ENCODE measurements around the gene ACADVL. TPM values are rescaled to one million over a fixed set of nuclear protein-coding genes. Genes with fewer than 3 reads are reported as not detected.

The ACADVL gene
- total RNA-seq, 1 experiment from 2014 or later = 283 TPM

DNA sequence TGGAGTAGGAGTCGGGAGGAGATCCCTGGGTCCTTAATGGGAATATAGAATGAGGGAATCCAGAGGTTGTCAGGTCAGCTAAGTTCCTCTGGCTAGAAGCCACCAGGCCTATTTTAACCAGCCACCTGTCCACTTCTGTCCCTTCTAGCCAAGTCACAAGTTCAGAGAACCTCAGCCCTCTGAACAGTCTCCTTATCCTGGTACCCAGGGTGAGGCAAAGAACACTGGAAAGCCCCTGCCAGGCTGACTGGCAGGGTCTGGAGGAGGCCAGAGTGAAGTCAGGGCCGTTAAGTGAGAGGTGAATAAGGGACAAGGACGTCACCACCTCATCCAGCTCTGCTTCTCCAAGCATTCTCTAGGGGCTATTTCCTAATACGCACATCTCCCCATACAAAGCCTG is 29.1 kb downstream of the ACADVL start:
- Mint-ChIP-seq H3K36me3 (ENCODE audit: insufficient read depth in 1 of 3, low read depth in 3 of 3) (peaks cover 21 to 39% (median 34%) of the 10 kb centered on the region in 3 experiments), H3K27ac (0 out of 7 replicates have a peak overlapping the region, but pooled peaks of 1 of the 3 experiments have one; percentile 33)
- H3K27ac ChIP-seq (ENCODE audit: insufficient read length, low read depth, low read length) = no peak overlapping the region

More for the DNA sequence above, 29.1 kb downstream of the ACADVL start:
- Histone ChIP-seq H3K18ac (ENCODE audit: insufficient read length, low read depth, low read length) (no peak overlapping the region), H3K27me3 (ENCODE audit: insufficient read depth, low read length) (no peaks in the 10 kb centered on the region), H3K4me2 (ENCODE audit: insufficient read depth, insufficient read length, low read length) (no peak overlapping the region), H3T11ph (ENCODE audit: low read length) (no peak overlapping the region), H2BK120ac (ENCODE audit: low read depth, low read length, poor library complexity, severe bottlenecking) (no peak overlapping the region), H3K56ac (ENCODE audit: insufficient read length, low read depth, low read length) (no peak overlapping the region), H2BK15ac (ENCODE audit: low read depth, low read length) (no peak overlapping the region), H4K5ac (ENCODE audit: insufficient read length, low read depth, low read length) (no peak overlapping the region), H3K9ac (ENCODE audit: extremely low read depth, insufficient read length, low read length) (peak overlapping the region; percentile 16), H2AFZ (ENCODE audit: low read length) (no peak overlapping the region), H3K79me1 (ENCODE audit: insufficient read depth, low read depth, low read length, poor library complexity, severe bottlenecking) (peaks cover 13% of the 10 kb centered on the region), H2BK5ac (ENCODE audit: insufficient read length, low read length) (no peak overlapping the region), H4K20me1 (ENCODE audit: control insufficient read depth, insufficient read depth, insufficient read length) (no peaks in the 10 kb centered on the region), H3K23me2 (ENCODE audit: insufficient read length, low read depth, low read length, poor library complexity, severe bottlenecking) (peaks cover 6% of the 10 kb centered on the region), H2BK12ac (ENCODE audit: insufficient read length, low read depth, low read length) (no peak overlapping the region), H4K91ac (ENCODE audit: insufficient read length, low read depth, low read length) (no peak overlapping the region), H3K9me3 (ENCODE audit: control insufficient read depth, low read depth, low read length) (no peaks in the 10 kb centered on the region), H3K4me1 (ENCODE audit: insufficient read depth, low read length) (no peaks in the 10 kb centered on the region; the same call in 1 of the 2 replicates), H3K4ac (ENCODE audit: low read depth, low read length) (no peak overlapping the region), H3K79me2 (ENCODE audit: insufficient read depth, low read length) (peaks cover 23% of the 10 kb centered on the region; the same call in 1 of the 2 replicates), H3K14ac (ENCODE audit: insufficient read depth, low read length) (no peak overlapping the region), H2AK5ac (ENCODE audit: insufficient read length, low read length) (no peak overlapping the region), H4K8ac (replicated peaks; ENCODE audit: insufficient read length, low read depth, low read length) (no peak overlapping the region), H3K23ac (ENCODE audit: insufficient read length, low read depth, low read length) (no peak overlapping the region), H2BK20ac (ENCODE audit: low read depth, low read length, poor library complexity, severe bottlenecking) (no peak overlapping the region)
- no CpG with 5 or more reads among the region's 4 CpGs for WGBS (ENCODE audit: extremely low coverage, insufficient read length, low lambda C conversion rate)
- TF ChIP-seq, protein P1, sequence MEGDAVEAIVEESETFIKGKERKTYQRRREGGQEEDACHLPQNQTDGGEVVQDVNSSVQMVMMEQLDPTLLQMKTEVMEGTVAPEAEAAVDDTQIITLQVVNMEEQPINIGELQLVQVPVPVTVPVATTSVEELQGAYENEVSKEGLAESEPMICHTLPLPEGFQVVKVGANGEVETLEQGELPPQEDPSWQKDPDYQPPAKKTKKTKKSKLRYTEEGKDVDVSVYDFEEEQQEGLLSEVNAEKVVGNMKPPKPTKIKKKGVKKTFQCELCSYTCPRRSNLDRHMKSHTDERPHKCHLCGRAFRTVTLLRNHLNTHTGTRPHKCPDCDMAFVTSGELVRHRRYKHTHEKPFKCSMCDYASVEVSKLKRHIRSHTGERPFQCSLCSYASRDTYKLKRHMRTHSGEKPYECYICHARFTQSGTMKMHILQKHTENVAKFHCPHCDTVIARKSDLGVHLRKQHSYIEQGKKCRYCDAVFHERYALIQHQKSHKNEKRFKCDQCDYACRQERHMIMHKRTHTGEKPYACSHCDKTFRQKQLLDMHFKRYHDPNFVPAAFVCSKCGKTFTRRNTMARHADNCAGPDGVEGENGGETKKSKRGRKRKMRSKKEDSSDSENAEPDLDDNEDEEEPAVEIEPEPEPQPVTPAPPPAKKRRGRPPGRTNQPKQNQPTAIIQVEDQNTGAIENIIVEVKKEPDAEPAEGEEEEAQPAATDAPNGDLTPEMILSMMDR (conservative IDR thresholded peaks at IDR 0.05) = no peak
- peak overlapping the region; percentile 16 to 24; a peak in 3 of 5 replicates for H3K4me3 Mint-ChIP-seq
- peaks cover 31 to 34% of the 10 kb centered on the region in 2 experiments for H3K4me1 Mint-ChIP-seq
- DNase-seq = no peak
- H3K9me3 Mint-ChIP-seq = no peaks in the 10 kb centered on the region
- no peaks in the 10 kb centered on the region for H3K27me3 Mint-ChIP-seq (ENCODE audit: low read depth)
